Ovary (tissue), 3 donors: Measurements from ENCODE around the gene PIGC.

Experiments
- CTCF ChIP-seq, 3 donors: fragments of 450-650 bp in 2 of 3; fragments of 200-600 bp in 1 of 3; IDR thresholded peaks; one replicate each; pipeline versions ENCODE4 v1.5.1 to v1.8.0; 2016 to 2022; ENCODE audit warnings: antibody characterized with exemption in 3 of 3, mild to moderate bottlenecking in 1 of 3
- EP300 ChIP-seq: sonication (generic); formaldehyde crosslinking; IDR thresholded peaks from one replicate; pipeline ENCODE4 v1.6.1; 2017; ENCODE audit warnings: antibody characterized with exemption
- POLR2A ChIP-seq: fragments of 450-650 bp; IDR thresholded peaks from one replicate; pipeline ENCODE4 v1.6.1; 2017; ENCODE audit warnings: antibody characterized with exemption, mild to moderate bottlenecking, moderate library complexity
- donor health status: DM: no; HTN: no; CAD: no.

- TF ChIP-seq CTCF (IDR thresholded peaks at IDR 0.05) = no peak
- no peak for TF ChIP-seq POLR2A
- TF ChIP-seq EP300 = no peak
Measured at GRCh38 chr1:172448995-172449584, 5.2 kb upstream of the PIGC start.
